ENCODE measurements around the gene ESD.

DNA sequence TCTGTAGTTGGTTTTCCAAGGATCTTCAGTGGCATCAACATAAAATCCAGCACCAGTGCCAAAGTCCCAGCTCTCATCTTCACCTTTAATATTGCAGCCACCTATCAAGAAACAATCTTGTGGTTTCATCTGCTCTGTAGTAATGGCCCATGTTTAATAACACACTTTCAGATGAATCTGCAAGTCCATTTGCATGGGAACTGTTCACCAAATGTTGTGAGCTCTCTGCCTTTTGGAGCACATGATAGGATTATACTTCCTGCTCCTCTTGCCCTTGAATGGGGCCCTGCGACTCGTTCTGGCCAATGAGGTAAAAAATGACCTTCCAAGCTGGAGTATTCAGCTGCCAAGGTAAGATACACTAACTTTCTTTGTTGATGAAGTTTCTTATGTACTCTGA, 14.3 kb downstream of the ESD start:
- TF ChIP-seq, protein P1, sequence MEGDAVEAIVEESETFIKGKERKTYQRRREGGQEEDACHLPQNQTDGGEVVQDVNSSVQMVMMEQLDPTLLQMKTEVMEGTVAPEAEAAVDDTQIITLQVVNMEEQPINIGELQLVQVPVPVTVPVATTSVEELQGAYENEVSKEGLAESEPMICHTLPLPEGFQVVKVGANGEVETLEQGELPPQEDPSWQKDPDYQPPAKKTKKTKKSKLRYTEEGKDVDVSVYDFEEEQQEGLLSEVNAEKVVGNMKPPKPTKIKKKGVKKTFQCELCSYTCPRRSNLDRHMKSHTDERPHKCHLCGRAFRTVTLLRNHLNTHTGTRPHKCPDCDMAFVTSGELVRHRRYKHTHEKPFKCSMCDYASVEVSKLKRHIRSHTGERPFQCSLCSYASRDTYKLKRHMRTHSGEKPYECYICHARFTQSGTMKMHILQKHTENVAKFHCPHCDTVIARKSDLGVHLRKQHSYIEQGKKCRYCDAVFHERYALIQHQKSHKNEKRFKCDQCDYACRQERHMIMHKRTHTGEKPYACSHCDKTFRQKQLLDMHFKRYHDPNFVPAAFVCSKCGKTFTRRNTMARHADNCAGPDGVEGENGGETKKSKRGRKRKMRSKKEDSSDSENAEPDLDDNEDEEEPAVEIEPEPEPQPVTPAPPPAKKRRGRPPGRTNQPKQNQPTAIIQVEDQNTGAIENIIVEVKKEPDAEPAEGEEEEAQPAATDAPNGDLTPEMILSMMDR (IDR thresholded peaks at IDR 0.05), result no peak
- no peak for TF ChIP-seq POLR2A (IDR thresholded peaks at IDR 0.05)
